GM21515 (cell line): ENCODE data around the gene GOLGA8G.
"Not testable (repeated sequence)": the region's sequence is repeated elsewhere in the genome, so short reads cannot be mapped to it uniquely, and the experiment has no call there.

ENCODE experiments used
- ATAC-seq: cut with Tn5 transposase; IDR thresholded peaks from one replicate; pipeline ENCODE4 v1.9.1; 2021; ENCODE audit not compliant: unreplicated experiment

The GOLGA8G gene

GRCh38 chr15:28532954-28533353 is at the start of gene GOLGA8G:
TSS of gene GOLGA8G (minus strand) at chr15:28532971. CDS start at chr15:28532909, 62 bp downstream.
- ATAC-seq, result not testable (repeated sequence)

- not testable (repeated sequence) for ATAC-seq
These were observed 40.6 kb upstream of the GOLGA8G start for GRCh38 chr15:28573351-28573750.

GRCh38 chr15:28553268-28553667 is 20.5 kb upstream of the GOLGA8G start, which contains the start of gene GOLGA6L25:
TSS of gene GOLGA6L25 (plus strand) at chr15:28553568. CDS start at chr15:28553629, 61 bp downstream.
- not testable (repeated sequence) for ATAC-seq

GRCh38 chr15:28515208-28515607 is 17.6 kb downstream of the GOLGA8G start:
- ATAC-seq, result not testable (repeated sequence)

- ATAC-seq, result not testable (repeated sequence)
These were observed 18.6 kb downstream of the GOLGA8G start for GRCh38 chr15:28514128-28514527.

GRCh38 chr15:28508217-28508889 is 24.4 kb downstream of the GOLGA8G start:
- ATAC-seq, result not testable (repeated sequence)

GRCh38 chr15:28481340-28481739 is 51.4 kb downstream of the GOLGA8G start:
- not testable (repeated sequence) for ATAC-seq
